Measurements from ENCODE around the gene CDKN1C. TPM values are rescaled to one million over a fixed set of nuclear protein-coding genes. Genes with fewer than 3 reads are reported as not detected.

Gene CDKN1C
- total and polyA plus RNA-seq, 2 of the 8 experiments (the other 6 are each of a cell fraction or from before 2014, with no cell fraction given) = 12.8 to 14.1 TPM

- TF ChIP-seq CHD7 (IDR thresholded peaks at IDR 0.05; ENCODE audit: insufficient replicate concordance, low read length) = no peak
- no peak for TF ChIP-seq E2F6 (IDR thresholded peaks at IDR 0.05)
- no peak for TF ChIP-seq SP1 (IDR thresholded peaks at IDR 0.05; ENCODE audit: low read depth, low read length)
- TF ChIP-seq ATF2 (IDR thresholded peaks at IDR 0.05; ENCODE audit: low read length) = no peak
- TF ChIP-seq JUND (IDR thresholded peaks at IDR 0.05; ENCODE audit: low read length) = no peak
- no peak for TF ChIP-seq BACH1 (IDR thresholded peaks at IDR 0.05; ENCODE audit: low read length)
- peak in 1 of 2 experiments; percentile 90; a peak in 2 of 3 replicates for TF ChIP-seq POLR2A (IDR thresholded peaks at IDR 0.05; ENCODE audit: control extremely low read depth in 1 of 2, low read depth in 2 of 2, low read length in 2 of 2)
- TF ChIP-seq HDAC6 (IDR thresholded peaks at IDR 0.05; ENCODE audit: low read depth, low read length) = no peak
- peak; percentile 72; the same call in 1 of the 2 replicates for TF ChIP-seq GTF2F1 (IDR thresholded peaks at IDR 0.05; ENCODE audit: borderline replicate concordance, low read depth, low read length)
- no peak for TF ChIP-seq CHD1 (IDR thresholded peaks at IDR 0.05; ENCODE audit: low read depth, low read length)
Observed at GRCh38 chr11:2885678-2886081, at the start of gene CDKN1C (continued).

Measured in H1 (cell line).